H1 (cell line): ENCODE measurements around the gene FGFR2. TPM values are rescaled to one million over a fixed set of nuclear protein-coding genes. Genes with fewer than 3 reads are reported as not detected.

Source experiments
- ASH2L ChIP-seq: fragments of 200-600, 300-600 bp; sonication (generic); IDR thresholded peaks from one replicate; pipeline ENCODE4 v1.7.1; 2017; ENCODE audit warnings: low read length
- ATF2 ChIP-seq: IDR thresholded peaks from 2 replicates; pipeline ENCODE4 v1.6.1; 2012; ENCODE audit warnings: low read length, inconsistent platforms
- BCL11A ChIP-seq, 2 experiments: IDR thresholded peaks; one replicate each; pipeline ENCODE4 v1.6.1; 2011; ENCODE audit warnings: low read depth in 2 of 2, low read length in 2 of 2, mild to moderate bottlenecking in 2 of 2
- CTBP2 ChIP-seq: IDR thresholded peaks from 2 replicates; pipeline ENCODE4 v1.7.0; 2011; ENCODE audit warnings: borderline replicate concordance, mild to moderate bottlenecking, moderate library complexity, mixed read lengths, low read length; ENCODE audit not compliant: insufficient read depth, insufficient read length
- FOSL1 ChIP-seq: IDR thresholded peaks from 2 replicates; pipeline ENCODE4 v1.6.1; 2011; ENCODE audit warnings: mild to moderate bottlenecking, low read depth, low read length, moderate library complexity; ENCODE audit not compliant: insufficient read depth
- HDAC2 ChIP-seq, 2 experiments: fragments of 300-600 bp in 1 of 2; sonication (generic) in 1 of 2; IDR thresholded peaks; 2 replicates each; pipeline ENCODE4 v1.6.1; 2011 to 2012; ENCODE audit warnings: low read depth in 2 of 2, low read length in 2 of 2, mild to moderate bottlenecking in 2 of 2, moderate library complexity in 2 of 2, borderline replicate concordance in 1 of 2, inconsistent platforms in 1 of 2
- JUN ChIP-seq: IDR thresholded peaks from 2 replicates; pipeline ENCODE4 v1.6.1; 2011; ENCODE audit warnings: low read depth, mild to moderate bottlenecking, improper control_type of control experiment, low read length
- JUND ChIP-seq: IDR thresholded peaks from 2 replicates; pipeline ENCODE4 v1.6.1; 2011; ENCODE audit warnings: mild to moderate bottlenecking, improper control_type of control experiment, low read length
- KDM4A ChIP-seq: IDR thresholded peaks from one replicate; pipeline ENCODE4 v1.7.1; 2012; ENCODE audit warnings: low read depth, mild to moderate bottlenecking, moderate library complexity, low read length, inconsistent platforms; ENCODE audit not compliant: severe bottlenecking
- MAX ChIP-seq: IDR thresholded peaks from 2 replicates; pipeline ENCODE4 v1.6.1; 2012; ENCODE audit warnings: inconsistent platforms
- NANOG ChIP-seq: IDR thresholded peaks from 2 replicates; pipeline ENCODE4 v1.6.1; 2011; ENCODE audit warnings: low read length, low read depth, mild to moderate bottlenecking, inconsistent platforms; ENCODE audit not compliant: insufficient read depth, poor library complexity, severe bottlenecking
- NRF1 ChIP-seq: IDR thresholded peaks from 2 replicates; pipeline ENCODE4 v1.6.1; 2011; ENCODE audit warnings: mild to moderate bottlenecking, low read depth, low read length, improper control_type of control experiment
- RAD21 ChIP-seq, 2 experiments: IDR thresholded peaks in 1 of 2; conservative IDR thresholded peaks in 1 of 2; 2 replicates each; pipeline ENCODE4 v1.6.1; 2011; ENCODE audit warnings: low read depth in 2 of 2, low read length in 2 of 2, improper control_type of control experiment in 1 of 2, inconsistent platforms in 1 of 2, mild to moderate bottlenecking in 1 of 2, moderate library complexity in 1 of 2
- TEAD4 ChIP-seq: IDR thresholded peaks from 2 replicates; pipeline ENCODE4 v1.6.1; 2012; ENCODE audit warnings: low read depth, low read length, inconsistent platforms, mixed read lengths
- polyA plus RNA-seq, 7 experiments: library from polyadenylated mRNA; depleted of rRNA in 3 of 7; stranded (reverse) in 5 of 7; unstranded in 2 of 7; fragments of >200 nt in 5 of 7; fragments of 200-250 nt in 2 of 7; gene quantifications; 1 replicate in 5 of 7; 2 replicates in 1 of 7; 4 replicates in 1 of 7; pipeline versions ENCODE4 v1.2.1 to v1.2.3, GENCODE V29; 2011 to 2013; ENCODE audit warnings: missing spikeins in 2 of 7, mixed read lengths in 2 of 7
- total RNA-seq: library from RNA; stranded (reverse); fragmentation: NEBNext Ultra II Directional; extraction: Animal tissue kit (Norgen Biotek cat#: 25700); gene quantifications from 2 replicates; pipeline ENCODE4 v1.2.1, GENCODE V29; 2021

The FGFR2 gene
- total and polyA plus RNA-seq, 2 of the 8 experiments (the other 6 are each of a cell fraction or from before 2014, with no cell fraction given) = 50.2 to 81.2 TPM

GRCh38 chr10:121596689-121597503 lies 1.3 kb downstream of the FGFR2 start (continued):
- TF ChIP-seq FOSL1 (no peak), NRF1 (no peak), KDM4A (peak; percentile 10), ASH2L (peak; percentile 28), HDAC2 (IDR thresholded peaks at IDR 0.05; ENCODE audit: borderline replicate concordance in 1 of 2, low read depth in 2 of 2, low read length in 2 of 2) (peak in 1 of 2 experiments; percentile 37; a peak in 1 of 4 replicates), CTBP2 (no peak), JUND (no peak), BCL11A (IDR thresholded peaks at IDR 0.05; ENCODE audit: low read depth in 2 of 2, low read length in 2 of 2) (peak in 1 of 2 experiments; percentile 53), TEAD4 (peak; percentile 90), RAD21 (IDR thresholded peaks at IDR 0.05 in 1 of 2, conservative IDR thresholded peaks at IDR 0.05 in 1 of 2; ENCODE audit: low read depth in 2 of 2, low read length in 2 of 2) (peak in 1 of 2 experiments; percentile 11; a peak in 2 of 4 replicates), JUN (no peak), MAX (no peak), NANOG (peak; percentile 86), ATF2 (no peak)
